DND-41 (cell line): Measurements from ENCODE around the gene MINK1.

ENCODE experiments used
- EZH2 ChIP-seq: IDR thresholded peaks from 3 replicates; pipeline ENCODE4 v1.6.1; 2012; ENCODE audit warnings: borderline replicate concordance, low read depth, mild to moderate bottlenecking, moderate library complexity, low read length, inconsistent platforms; ENCODE audit not compliant: severe bottlenecking
- TF ChIP-seq, protein P1 (sequence below): IDR thresholded peaks from 2 replicates; pipeline ENCODE4 v1.5.1; 2012; ENCODE audit warnings: borderline replicate concordance, low read length, moderate library complexity, mild to moderate bottlenecking; ENCODE audit not compliant: poor library complexity, severe bottlenecking; ENCODE audit errors: extremely low read depth

DNA sequence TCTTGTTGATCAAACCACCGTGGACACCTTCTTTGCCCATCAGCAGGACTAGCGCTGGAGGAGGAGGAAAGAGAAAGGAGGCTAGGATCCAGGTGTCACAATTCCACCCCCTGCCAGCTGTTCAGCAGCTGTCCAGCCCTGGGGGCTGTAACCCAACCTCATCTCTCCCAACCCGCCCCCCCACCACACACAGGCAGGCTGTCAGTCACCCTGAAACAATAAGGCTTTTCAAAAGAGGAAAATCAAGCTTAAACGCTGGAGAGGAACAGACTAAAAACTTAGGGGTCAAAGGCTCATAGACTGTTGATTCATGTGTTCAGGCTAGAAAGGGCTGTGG is 112.8 kb downstream of the MINK1 start:
- TF ChIP-seq, protein P1, sequence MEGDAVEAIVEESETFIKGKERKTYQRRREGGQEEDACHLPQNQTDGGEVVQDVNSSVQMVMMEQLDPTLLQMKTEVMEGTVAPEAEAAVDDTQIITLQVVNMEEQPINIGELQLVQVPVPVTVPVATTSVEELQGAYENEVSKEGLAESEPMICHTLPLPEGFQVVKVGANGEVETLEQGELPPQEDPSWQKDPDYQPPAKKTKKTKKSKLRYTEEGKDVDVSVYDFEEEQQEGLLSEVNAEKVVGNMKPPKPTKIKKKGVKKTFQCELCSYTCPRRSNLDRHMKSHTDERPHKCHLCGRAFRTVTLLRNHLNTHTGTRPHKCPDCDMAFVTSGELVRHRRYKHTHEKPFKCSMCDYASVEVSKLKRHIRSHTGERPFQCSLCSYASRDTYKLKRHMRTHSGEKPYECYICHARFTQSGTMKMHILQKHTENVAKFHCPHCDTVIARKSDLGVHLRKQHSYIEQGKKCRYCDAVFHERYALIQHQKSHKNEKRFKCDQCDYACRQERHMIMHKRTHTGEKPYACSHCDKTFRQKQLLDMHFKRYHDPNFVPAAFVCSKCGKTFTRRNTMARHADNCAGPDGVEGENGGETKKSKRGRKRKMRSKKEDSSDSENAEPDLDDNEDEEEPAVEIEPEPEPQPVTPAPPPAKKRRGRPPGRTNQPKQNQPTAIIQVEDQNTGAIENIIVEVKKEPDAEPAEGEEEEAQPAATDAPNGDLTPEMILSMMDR: no peak
- TF ChIP-seq EZH2: no peak
